GM12878 (cell line): ENCODE data around the gene HMCN1. TPM values are rescaled to one million over a fixed set of nuclear protein-coding genes. Genes with fewer than 3 reads are reported as not detected.

Source experiments
- ATAC-seq: fragments of 200-7000 bp; cut with Tn5 transposase; 3 replicates; pipeline ENCODE4 v1.9.1; 2020; ENCODE audit warnings: mild to moderate bottlenecking, moderate library complexity
- BruUV-seq: library from RNA; stranded (reverse); fragments of 400-500 nt; replicated peaks from 2 replicates; lab custom pipeline; 2021; lab: Mats Ljungman, UMichigan
- CTCF ChIA-PET: fragments of 300-600 bp; sonication (Branson Sonifier 250); formaldehyde crosslinking; extraction: SDS; loops from one replicate; lab custom pipeline; 2021; ENCODE audit warnings: inconsistent platforms; lab: Yijun Ruan, JAX
- POLR2A ChIA-PET: fragments of 350-600 bp; formaldehyde crosslinking; extraction: SDS; loops from one replicate; lab custom pipeline; 2021; ENCODE audit warnings: inconsistent platforms; lab: Charles Lee
- RAD21 ChIA-PET: fragments of 300-600 bp; sonication (Branson Sonifier 250); formaldehyde crosslinking; loops from one replicate; lab custom pipeline; 2023; ENCODE audit warnings: antibody characterized with exemption; ENCODE audit not compliant: unreplicated experiment; lab: Charles Lee
- SMC1A ChIA-PET: fragments of 300-600 bp; sonication (Branson Sonifier 250); formaldehyde crosslinking; loops from one replicate; lab custom pipeline; 2023; ENCODE audit not compliant: unreplicated experiment, uncharacterized antibody; lab: Charles Lee
- DNase-seq: peaks from one replicate; pipeline ENCODE4 v3.0.0-alpha.2; 2011; ENCODE audit warnings: low read depth, low spot score
- FAIRE-seq: peaks from 3 replicates; lab custom pipeline; 2011; peaks lifted over from hg19 to GRCh38; lab: Jason Lieb, UNC
- H2AFZ ChIP-seq: 2 replicates; pipeline ENCODE4 v1.6.0; 2011; ENCODE audit warnings: low read depth, low read length, control low read depth; ENCODE audit not compliant: control insufficient read depth
- H3K27ac ChIP-seq: 2 replicates; pipeline ENCODE4 v1.5.1; 2011; ENCODE audit warnings: control low read depth; ENCODE audit not compliant: control insufficient read depth, insufficient read depth
- H3K27me3 ChIP-seq, 2 experiments: replicated peaks in 1 of 2; 2 replicates each; pipeline versions ENCODE4 v1.6.0 to v1.6.1; 2011; ENCODE audit warnings: low read length in 1 of 2; ENCODE audit not compliant: control insufficient read depth in 2 of 2, insufficient read depth in 2 of 2
- H3K36me3 ChIP-seq, 2 experiments: 2 replicates each; pipeline ENCODE4 v1.5.1; 2011; ENCODE audit warnings: low read length in 1 of 2; ENCODE audit not compliant: control insufficient read depth in 2 of 2, insufficient read depth in 2 of 2
- H3K4me1 ChIP-seq: 2 replicates; pipeline ENCODE4 v1.6.1; 2011; ENCODE audit warnings: mild to moderate bottlenecking, low read length, moderate library complexity, mixed read lengths; ENCODE audit not compliant: control insufficient read depth, insufficient read depth
- H3K4me2 ChIP-seq: 2 replicates; pipeline ENCODE4 v1.6.0; 2011; ENCODE audit warnings: control low read depth; ENCODE audit not compliant: control insufficient read depth, insufficient read depth
- H3K4me3 ChIP-seq: fragments of 200-600 bp; sonication (generic); 2 replicates; pipeline ENCODE4 v1.5.1; 2016
- H3K79me2 ChIP-seq: 2 replicates; pipeline ENCODE4 v1.6.0; 2011; ENCODE audit warnings: low read length; ENCODE audit not compliant: control insufficient read depth, insufficient read depth
- H3K9ac ChIP-seq: 2 replicates; pipeline ENCODE4 v1.8.0; 2011; ENCODE audit warnings: low read length, control low read depth, mixed read lengths; ENCODE audit not compliant: control insufficient read depth, insufficient read depth
- H3K9me3 ChIP-seq: replicated peaks from 3 replicates; pipeline ENCODE4 v1.5.1; 2011; ENCODE audit warnings: mild to moderate bottlenecking, low read length; ENCODE audit not compliant: control insufficient read depth, insufficient read depth
- H4K20me1 ChIP-seq: 2 replicates; pipeline ENCODE4 v1.6.0; 2011; ENCODE audit not compliant: control insufficient read depth, insufficient read depth
- BHLHE40 ChIP-seq, 2 experiments: fragments of 450-650 bp in 1 of 2; IDR thresholded peaks; 2 replicates each; pipeline ENCODE4 v1.6.1; 2011 to 2017; ENCODE audit warnings: low read depth in 2 of 2, borderline replicate concordance in 1 of 2, improper control_type of control experiment in 1 of 2, low read length in 1 of 2, mild to moderate bottlenecking in 1 of 2
- CBFB ChIP-seq: IDR thresholded peaks from 2 replicates; pipeline ENCODE4 v1.6.1; 2016; ENCODE audit warnings: antibody characterized with exemption, low read depth
- HDGF ChIP-seq: fragments of 450-650 bp; IDR thresholded peaks from 2 replicates; pipeline ENCODE4 v1.6.1; 2016; ENCODE audit warnings: antibody characterized with exemption
- LARP7 ChIP-seq: fragments of 450-650 bp; IDR thresholded peaks from 2 replicates; pipeline ENCODE4 v1.6.1; 2017; ENCODE audit warnings: mild to moderate bottlenecking
- MTA2 ChIP-seq: fragments of 450-650 bp; IDR thresholded peaks from 2 replicates; pipeline ENCODE4 v1.6.1; 2016; ENCODE audit warnings: low read depth, mild to moderate bottlenecking, moderate library complexity
- MTA3 ChIP-seq: IDR thresholded peaks from 2 replicates; pipeline ENCODE4 v1.6.1; 2012; ENCODE audit warnings: low read length, inconsistent platforms, borderline replicate concordance
- NFXL1 ChIP-seq: fragments of 450-650 bp; IDR thresholded peaks from 2 replicates; pipeline ENCODE4 v1.6.1; 2017; ENCODE audit warnings: antibody characterized with exemption, mild to moderate bottlenecking, borderline replicate concordance
- POLR2AphosphoS5 ChIP-seq: IDR thresholded peaks from 2 replicates; pipeline ENCODE4 v1.6.1; 2011; ENCODE audit warnings: mild to moderate bottlenecking, low read length, inconsistent platforms
- POU2F2 ChIP-seq: IDR thresholded peaks from 3 replicates; pipeline ENCODE4 v1.6.1; 2011; ENCODE audit warnings: low read depth, mild to moderate bottlenecking, low read length, borderline replicate concordance
- RAD51 ChIP-seq: fragments of 450-650 bp; IDR thresholded peaks from 2 replicates; pipeline ENCODE4 v1.6.1; 2016; ENCODE audit warnings: moderate library complexity, mild to moderate bottlenecking, inconsistent platforms
- SMAD1 ChIP-seq: fragments of 450-650 bp; IDR thresholded peaks from 2 replicates; pipeline ENCODE4 v1.6.1; 2018; ENCODE audit warnings: mild to moderate bottlenecking, low read depth; ENCODE audit not compliant: partially characterized antibody
- SMC3 ChIP-seq: IDR thresholded peaks from 2 replicates; pipeline ENCODE4 v1.6.1; 2011; ENCODE audit warnings: low read length, improper control_type of control experiment, borderline replicate concordance
- SREBF2 ChIP-seq: IDR thresholded peaks from 2 replicates; pipeline ENCODE4 v1.6.1; 2012; ENCODE audit warnings: mild to moderate bottlenecking, low read length
- STAT1 ChIP-seq: fragments of 450-650 bp; conservative IDR thresholded peaks from 2 replicates; pipeline ENCODE4 v1.6.1; 2014; ENCODE audit warnings: antibody characterized with exemption, mild to moderate bottlenecking
- ZBED1 ChIP-seq: IDR thresholded peaks from 2 replicates; pipeline ENCODE4 v1.6.1; 2016; ENCODE audit warnings: borderline replicate concordance
- WGBS: methylation state at CpG from one replicate; pipeline ENCODE4 v1.1.6; 2016; ENCODE audit warnings: low lambda C conversion rate; ENCODE audit not compliant: insufficient replicate concordance, insufficient coverage; ENCODE audit errors: missing lambda C conversion rate; 5-methylcytosine and 5-hydroxymethylcytosine counted together
- in situ Hi-C: fragments of 300-500 bp; cut with MboI; formaldehyde crosslinking; loops from 9 replicates; pipeline ENCODE4 v1.14.3; 2018; ENCODE audit warnings: mixed read lengths
- intact Hi-C: fragments of 100-400 bp; cut with micrococcal nuclease; formaldehyde crosslinking; loops from one replicate; pipeline ENCODE4 v1.14.2; 2022; ENCODE audit not compliant: unreplicated experiment
- polyA plus RNA-seq, 11 experiments: library from polyadenylated mRNA; depleted of rRNA in 4 of 11; unstranded in 6 of 11; stranded (reverse) in 5 of 11; fragments of >200 nt; fragmentation: Nextera tagmentation in 4 of 11; fragmentation: Illumina TruSeq in 1 of 11; extraction: Ambion mirVana in 4 of 11; extraction: Trizol in 1 of 11; gene quantifications; 1 replicate in 1 of 11; 2 replicates in 10 of 11; pipeline versions ENCODE4 v1.2.1 to v1.2.3, GENCODE V29; 2011 to 2016; ENCODE audit warnings: inconsistent platforms in 2 of 11, missing spikeins in 2 of 11, low read depth in 1 of 11
- total RNA-seq, 4 experiments: library from RNA; depleted of rRNA in 3 of 4; stranded (reverse); fragments of >200 nt in 3 of 4; fragmentation: Illumina TruSeq in 1 of 4; extraction: Trizol in 1 of 4; gene quantifications; 2 replicates each; pipeline versions ENCODE4 v1.2.1 to v1.2.3, GENCODE V29; 2013 to 2021
- TF ChIP-seq, protein P1 (sequence below): fragments of 450-650 bp; IDR thresholded peaks from 2 replicates; pipeline ENCODE4 v1.6.1; 2016; ENCODE audit warnings: mild to moderate bottlenecking, moderate library complexity, borderline replicate concordance
- TF ChIP-seq, protein P2 (sequence below): IDR thresholded peaks from 2 replicates; pipeline ENCODE4 v1.6.1; 2011; ENCODE audit warnings: low read depth, mild to moderate bottlenecking, low read length, moderate library complexity, borderline replicate concordance; ENCODE audit errors: extremely low read depth

The HMCN1 gene
- total and polyA plus RNA-seq, 10 of the 15 experiments (the other 5 are each of a cell fraction or from before 2014, with no cell fraction given), result under 0.01 to 0.07 TPM; not detected in 8

DNA sequence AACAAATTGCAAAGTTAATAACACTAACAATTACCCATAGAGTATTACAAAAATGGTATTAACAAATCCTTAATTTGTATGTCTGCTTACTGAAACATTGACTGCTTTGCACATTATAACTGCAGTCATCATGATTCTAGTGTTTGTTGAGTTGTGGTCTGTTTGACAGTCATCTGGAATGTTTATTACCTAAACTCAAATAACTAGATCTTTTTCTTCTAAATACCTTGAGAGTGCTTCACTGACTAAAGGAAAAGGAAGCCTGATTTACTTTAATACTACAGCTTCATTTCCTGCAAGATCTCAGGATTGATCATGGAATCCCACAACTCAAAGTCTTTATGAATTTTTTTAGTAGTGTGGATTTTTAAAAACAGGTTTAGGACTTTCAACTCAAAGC lies 70.0 kb downstream of the HMCN1 start:
- H2AFZ ChIP-seq, result no peak overlapping the region
- BruUV-seq, result no TSS peak
- no peak for TF ChIP-seq SMAD1
- FAIRE-seq, result no peak
- in situ Hi-C loops, result no loop called here
- H3K4me2 ChIP-seq, result no peak overlapping the region
- CTCF ChIA-PET, result no interaction called here
- no peak overlapping the region for H3K9ac ChIP-seq
- H3K9me3 ChIP-seq, result no peaks in the 10 kb centered on the region; the same call in 2 of the 3 replicates
- no peaks in the 10 kb centered on the region for H3K36me3 ChIP-seq
- no peaks in the 10 kb centered on the region for H3K4me1 ChIP-seq
- RAD21 ChIA-PET, result no interaction called here
- H3K27ac ChIP-seq, result no peak overlapping the region
- intact Hi-C loops, result no loop called here
- no peak for ATAC-seq
- POLR2A ChIA-PET, result no interaction called here
- DNase-seq, result no peak
- H4K20me1 ChIP-seq, result no peaks in the 10 kb centered on the region
- H3K79me2 ChIP-seq, result no peaks in the 10 kb centered on the region
- no peak overlapping the region for H3K4me3 ChIP-seq
- SMC1A ChIA-PET, result no interaction called here
- H3K27me3 ChIP-seq, result no peaks in the 10 kb centered on the region

DNA sequence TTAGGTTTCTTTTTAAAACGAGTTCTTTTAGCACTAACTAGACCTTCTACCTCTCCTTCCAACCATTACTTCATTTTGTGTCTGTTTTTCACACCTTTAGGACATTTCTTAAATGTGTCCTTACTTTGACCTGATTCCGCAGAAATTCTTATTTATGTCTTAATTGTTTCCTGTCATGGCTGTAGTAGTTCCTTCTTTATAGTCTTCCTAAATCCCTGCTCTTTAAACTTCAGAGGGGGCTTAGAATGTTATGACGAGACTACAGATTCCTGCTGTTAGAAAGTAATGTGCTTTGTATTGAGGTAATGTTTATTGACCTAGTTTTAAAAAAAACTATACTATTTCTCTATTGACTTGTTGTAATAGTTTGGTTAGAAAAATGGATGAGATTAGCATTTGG lies 70.4 kb downstream of the HMCN1 start:
- 2% methylated on average over 3 of the region's 3 CpGs for WGBS
- ChIA-PET SMC1A (no interaction called here), RAD21 (no interaction called here), CTCF (no interaction called here), POLR2A (no interaction called here)
- ATAC-seq (no peak), DNase-seq (no peak), FAIRE-seq (no peak)
- TF ChIP-seq BHLHE40 (IDR thresholded peaks at IDR 0.05; ENCODE audit: borderline replicate concordance in 1 of 2, low read depth in 2 of 2, low read length in 1 of 2) (no peak), POU2F2 (no peak), MTA3 (no peak), POLR2AphosphoS5 (no peak), SREBF2 (no peak), MTA2 (no peak), CBFB (no peak), SMC3 (no peak), NFXL1 (no peak), STAT1 (no peak), RAD51 (no peak), ZBED1 (no peak), HDGF (no peak), LARP7 (no peak)
- TF ChIP-seq, protein P1, sequence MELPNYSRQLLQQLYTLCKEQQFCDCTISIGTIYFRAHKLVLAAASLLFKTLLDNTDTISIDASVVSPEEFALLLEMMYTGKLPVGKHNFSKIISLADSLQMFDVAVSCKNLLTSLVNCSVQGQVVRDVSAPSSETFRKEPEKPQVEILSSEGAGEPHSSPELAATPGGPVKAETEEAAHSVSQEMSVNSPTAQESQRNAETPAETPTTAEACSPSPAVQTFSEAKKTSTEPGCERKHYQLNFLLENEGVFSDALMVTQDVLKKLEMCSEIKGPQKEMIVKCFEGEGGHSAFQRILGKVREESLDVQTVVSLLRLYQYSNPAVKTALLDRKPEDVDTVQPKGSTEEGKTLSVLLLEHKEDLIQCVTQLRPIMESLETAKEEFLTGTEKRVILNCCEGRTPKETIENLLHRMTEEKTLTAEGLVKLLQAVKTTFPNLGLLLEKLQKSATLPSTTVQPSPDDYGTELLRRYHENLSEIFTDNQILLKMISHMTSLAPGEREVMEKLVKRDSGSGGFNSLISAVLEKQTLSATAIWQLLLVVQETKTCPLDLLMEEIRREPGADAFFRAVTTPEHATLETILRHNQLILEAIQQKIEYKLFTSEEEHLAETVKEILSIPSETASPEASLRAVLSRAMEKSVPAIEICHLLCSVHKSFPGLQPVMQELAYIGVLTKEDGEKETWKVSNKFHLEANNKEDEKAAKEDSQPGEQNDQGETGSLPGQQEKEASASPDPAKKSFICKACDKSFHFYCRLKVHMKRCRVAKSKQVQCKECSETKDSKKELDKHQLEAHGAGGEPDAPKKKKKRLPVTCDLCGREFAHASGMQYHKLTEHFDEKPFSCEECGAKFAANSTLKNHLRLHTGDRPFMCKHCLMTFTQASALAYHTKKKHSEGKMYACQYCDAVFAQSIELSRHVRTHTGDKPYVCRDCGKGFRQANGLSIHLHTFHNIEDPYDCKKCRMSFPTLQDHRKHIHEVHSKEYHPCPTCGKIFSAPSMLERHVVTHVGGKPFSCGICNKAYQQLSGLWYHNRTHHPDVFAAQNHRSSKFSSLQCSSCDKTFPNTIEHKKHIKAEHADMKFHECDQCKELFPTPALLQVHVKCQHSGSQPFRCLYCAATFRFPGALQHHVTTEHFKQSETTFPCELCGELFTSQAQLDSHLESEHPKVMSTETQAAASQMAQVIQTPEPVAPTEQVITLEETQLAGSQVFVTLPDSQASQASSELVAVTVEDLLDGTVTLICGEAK, result no peak
- TF ChIP-seq, protein P2, sequence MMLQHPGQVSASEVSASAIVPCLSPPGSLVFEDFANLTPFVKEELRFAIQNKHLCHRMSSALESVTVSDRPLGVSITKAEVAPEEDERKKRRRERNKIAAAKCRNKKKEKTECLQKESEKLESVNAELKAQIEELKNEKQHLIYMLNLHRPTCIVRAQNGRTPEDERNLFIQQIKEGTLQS, result no peak
- H3K4me2 ChIP-seq, result no peak overlapping the region
- no peaks in the 10 kb centered on the region for H4K20me1 ChIP-seq
- H3K36me3 ChIP-seq, result no peaks in the 10 kb centered on the region
- no peak overlapping the region for H3K9ac ChIP-seq
- intact Hi-C loops (no loop called here), in situ Hi-C loops (no loop called here)
- no peak overlapping the region for H3K27ac ChIP-seq
- H3K79me2 ChIP-seq, result no peaks in the 10 kb centered on the region
- H3K9me3 ChIP-seq, result no peaks in the 10 kb centered on the region; the same call in 2 of the 3 replicates
- no TSS peak for BruUV-seq
- H2AFZ ChIP-seq, result no peak overlapping the region
- no peaks in the 10 kb centered on the region for H3K27me3 ChIP-seq
- H3K4me1 ChIP-seq, result no peaks in the 10 kb centered on the region
- no peak overlapping the region for H3K4me3 ChIP-seq
